Measurements from ENCODE around the gene MYOM1.

GRCh38 chr18:3218819-3219218 is 949 bp downstream of the MYOM1 start:
- TF ChIP-seq CTCF (IDR thresholded peaks at IDR 0.05) (no peak), POLR2A (IDR thresholded peaks at IDR 0.05) (no peak), EP300 (IDR thresholded peaks at IDR 0.05) (no peak), POLR2AphosphoS5 (IDR thresholded peaks at IDR 0.05) (no peak)

All from sigmoid colon (tissue), 4 donors.